Nephron progenitor cell (in vitro differentiated cells): Measurements from ENCODE around the gene VIPR2.

Experiments used
- DNase-seq: peaks from one replicate; pipeline ENCODE4 v3.0.0; 2021
- H3K27ac Mint-ChIP-seq: 2 replicates; pipeline ENCODE4 v1.8.0; 2021; ENCODE audit warnings: mild to moderate bottlenecking, moderate library complexity, mixed read lengths
- H3K27me3 Mint-ChIP-seq: 2 replicates; pipeline ENCODE4 v1.8.0; 2021; ENCODE audit warnings: mild to moderate bottlenecking, low read depth, mixed read lengths; ENCODE audit not compliant: poor library complexity
- H3K36me3 Mint-ChIP-seq: 2 replicates; pipeline ENCODE4 v1.8.0; 2021; ENCODE audit warnings: low read depth, mixed read lengths
- H3K4me1 Mint-ChIP-seq: 2 replicates; pipeline ENCODE4 v1.8.0; 2021; ENCODE audit warnings: mixed read lengths
- H3K4me3 Mint-ChIP-seq: 2 replicates; pipeline ENCODE4 v1.8.0; 2021; ENCODE audit warnings: mild to moderate bottlenecking, moderate library complexity, mixed read lengths
- H3K9me3 Mint-ChIP-seq: 2 replicates; pipeline ENCODE4 v1.8.0; 2021; ENCODE audit warnings: mild to moderate bottlenecking, moderate library complexity, mixed read lengths
- TF ChIP-seq, protein P1 (sequence below): fragments of 200-600 bp; sonication (generic); IDR thresholded peaks from 2 replicates; pipeline ENCODE4 v1.5.0; 2021; ENCODE audit warnings: antibody characterized with exemption

The VIPR2 gene

DNA sequence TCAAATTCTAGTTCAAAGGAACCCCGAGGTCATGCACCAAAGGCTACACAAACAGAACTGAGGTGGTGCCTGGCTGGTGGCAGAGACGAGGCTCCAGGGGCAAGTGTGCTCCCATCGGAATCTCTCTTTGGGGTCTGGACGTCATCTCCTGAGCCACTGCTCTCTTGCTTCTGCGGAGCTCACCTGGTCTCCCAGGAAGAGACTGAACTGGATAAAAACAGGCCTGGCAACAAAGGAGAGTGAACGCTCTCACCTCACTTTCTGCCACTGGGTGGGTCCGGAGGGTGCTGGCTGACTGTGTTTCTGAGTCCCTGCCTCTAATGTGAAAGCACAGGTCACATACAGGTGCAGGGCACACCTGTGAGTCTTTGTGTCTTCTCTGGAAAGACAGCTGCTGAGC is 22.4 kb downstream of the VIPR2 start:
- H3K27ac Mint-ChIP-seq: no peak overlapping the region
- peaks cover 41% of the 10 kb centered on the region for H3K27me3 Mint-ChIP-seq
- DNase-seq: no peak
- H3K4me1 Mint-ChIP-seq: peaks cover 26% of the 10 kb centered on the region
- TF ChIP-seq, protein P1, sequence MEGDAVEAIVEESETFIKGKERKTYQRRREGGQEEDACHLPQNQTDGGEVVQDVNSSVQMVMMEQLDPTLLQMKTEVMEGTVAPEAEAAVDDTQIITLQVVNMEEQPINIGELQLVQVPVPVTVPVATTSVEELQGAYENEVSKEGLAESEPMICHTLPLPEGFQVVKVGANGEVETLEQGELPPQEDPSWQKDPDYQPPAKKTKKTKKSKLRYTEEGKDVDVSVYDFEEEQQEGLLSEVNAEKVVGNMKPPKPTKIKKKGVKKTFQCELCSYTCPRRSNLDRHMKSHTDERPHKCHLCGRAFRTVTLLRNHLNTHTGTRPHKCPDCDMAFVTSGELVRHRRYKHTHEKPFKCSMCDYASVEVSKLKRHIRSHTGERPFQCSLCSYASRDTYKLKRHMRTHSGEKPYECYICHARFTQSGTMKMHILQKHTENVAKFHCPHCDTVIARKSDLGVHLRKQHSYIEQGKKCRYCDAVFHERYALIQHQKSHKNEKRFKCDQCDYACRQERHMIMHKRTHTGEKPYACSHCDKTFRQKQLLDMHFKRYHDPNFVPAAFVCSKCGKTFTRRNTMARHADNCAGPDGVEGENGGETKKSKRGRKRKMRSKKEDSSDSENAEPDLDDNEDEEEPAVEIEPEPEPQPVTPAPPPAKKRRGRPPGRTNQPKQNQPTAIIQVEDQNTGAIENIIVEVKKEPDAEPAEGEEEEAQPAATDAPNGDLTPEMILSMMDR: no peak
- H3K4me3 Mint-ChIP-seq: no peak overlapping the region
- no peaks in the 10 kb centered on the region for H3K36me3 Mint-ChIP-seq
- H3K9me3 Mint-ChIP-seq: no peaks in the 10 kb centered on the region

DNA sequence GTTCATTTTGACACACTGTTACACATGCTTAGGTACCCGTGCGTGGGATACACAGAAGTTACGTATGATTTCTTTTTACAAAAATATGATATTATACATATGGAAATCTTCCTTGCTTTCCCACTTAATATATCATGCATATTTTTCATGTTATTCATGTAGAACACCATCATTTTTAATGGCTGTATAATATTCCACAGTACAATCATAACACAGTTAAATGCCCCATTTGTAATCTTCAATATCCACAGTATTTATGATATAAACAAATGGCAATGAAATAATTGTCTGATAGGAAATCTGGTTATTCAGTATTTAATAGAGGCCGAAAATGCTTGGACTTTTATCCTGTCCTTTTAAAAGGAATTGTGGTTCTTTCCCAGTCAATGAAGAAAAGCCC is 23.2 kb downstream of the VIPR2 start:
- Mint-ChIP-seq H3K36me3 (no peaks in the 10 kb centered on the region), H3K27me3 (peaks cover 34% of the 10 kb centered on the region), H3K27ac (no peak overlapping the region), H3K9me3 (no peaks in the 10 kb centered on the region), H3K4me3 (no peak overlapping the region), H3K4me1 (peaks cover 34% of the 10 kb centered on the region)
- DNase-seq: no peak
- TF ChIP-seq, protein P1: no peak

DNA sequence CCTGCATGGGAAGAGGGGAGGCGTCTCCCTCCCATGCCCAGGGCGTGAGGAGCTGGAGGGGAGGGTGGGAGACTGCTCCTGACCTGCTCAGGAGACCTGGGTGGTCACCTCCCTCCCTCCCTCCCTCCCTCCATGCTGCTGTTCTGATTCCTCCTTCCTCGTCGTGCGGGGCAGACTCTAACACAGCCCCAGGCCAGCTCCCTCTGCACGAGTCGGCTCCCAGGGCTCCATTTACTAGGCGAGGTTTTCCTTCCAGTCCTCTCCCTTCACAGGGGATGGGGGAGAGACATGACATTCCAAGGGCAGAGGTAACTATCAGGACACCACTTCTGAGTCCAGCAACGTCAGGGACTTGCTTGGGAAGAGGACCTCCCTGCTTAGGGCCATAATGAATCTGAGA is 23.6 kb downstream of the VIPR2 start:
- TF ChIP-seq, protein P1: no peak
- Mint-ChIP-seq H3K9me3 (no peaks in the 10 kb centered on the region), H3K27me3 (peaks cover 32% of the 10 kb centered on the region), H3K4me3 (no peak overlapping the region), H3K4me1 (peaks cover 34% of the 10 kb centered on the region), H3K36me3 (no peaks in the 10 kb centered on the region), H3K27ac (no peak overlapping the region)
- DNase-seq: no peak

DNA sequence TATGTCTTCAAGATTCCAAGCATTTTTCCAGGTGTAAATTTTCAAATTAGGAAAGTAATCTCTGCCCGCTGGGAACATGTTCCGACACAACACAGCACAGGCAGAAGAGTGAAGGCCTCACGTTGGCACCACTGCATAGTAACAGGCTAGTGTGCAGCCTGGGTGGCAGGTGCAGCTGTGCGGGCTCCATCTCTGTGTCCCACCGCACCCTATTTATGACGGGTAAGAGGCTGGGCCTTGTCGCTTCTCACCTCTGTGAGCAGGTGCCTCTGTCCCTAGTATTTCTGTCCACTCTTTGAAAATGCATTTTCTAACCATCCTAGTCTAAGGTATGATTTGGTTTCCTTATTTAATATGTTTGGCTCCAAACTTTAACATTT is 24.1 kb downstream of the VIPR2 start:
- TF ChIP-seq, protein P1: no peak

DNA sequence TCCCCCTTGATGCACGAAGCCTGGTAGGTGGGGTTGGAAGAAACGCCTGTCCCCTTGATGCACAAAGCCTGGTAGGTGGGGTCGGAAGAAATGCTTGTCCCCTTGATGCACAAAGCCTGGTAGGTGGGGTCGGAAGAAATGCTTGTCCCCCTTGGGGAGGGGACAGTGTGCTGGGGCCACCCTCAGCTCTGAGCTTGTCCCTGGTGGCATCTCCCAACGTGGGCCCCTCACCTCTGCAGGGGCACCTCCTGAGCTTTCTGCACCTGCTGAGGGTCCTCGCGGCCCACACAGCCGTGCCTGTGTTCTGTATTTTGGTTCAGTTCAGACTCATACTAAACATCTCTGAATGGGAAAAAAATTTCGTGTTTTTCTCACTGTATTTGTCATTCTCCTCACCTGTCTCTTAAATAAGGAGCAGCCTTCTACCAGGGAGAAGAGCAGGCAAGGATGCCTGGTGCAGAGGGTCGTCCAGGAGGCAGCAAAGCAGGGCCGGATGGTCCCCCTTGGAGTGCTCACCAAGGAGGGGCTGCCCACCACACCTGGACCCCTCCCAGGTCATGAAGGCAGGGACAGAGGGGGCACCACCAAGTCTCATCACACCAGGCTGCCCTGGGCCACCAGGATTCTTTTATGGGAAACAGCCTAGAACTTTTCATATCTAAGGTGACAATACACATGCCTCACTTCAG is 24.7 kb downstream of the VIPR2 start:
- Mint-ChIP-seq H3K9me3 (no peaks in the 10 kb centered on the region), H3K36me3 (no peaks in the 10 kb centered on the region), H3K27me3 (peaks cover 32% of the 10 kb centered on the region), H3K27ac (peak overlapping the region; percentile 75), H3K4me3 (no peak overlapping the region), H3K4me1 (peaks cover 44% of the 10 kb centered on the region)
- no peak for DNase-seq
- TF ChIP-seq, protein P1: no peak

More for the DNA sequence above, 24.1 kb downstream of the VIPR2 start:
- Mint-ChIP-seq H3K4me3 (no peak overlapping the region), H3K27me3 (peaks cover 32% of the 10 kb centered on the region), H3K4me1 (peaks cover 39% of the 10 kb centered on the region), H3K9me3 (no peaks in the 10 kb centered on the region), H3K36me3 (no peaks in the 10 kb centered on the region), H3K27ac (no peak overlapping the region)
- DNase-seq: no peak
